ENCODE measurements around the gene SORCS3.

The SORCS3 gene

DNA sequence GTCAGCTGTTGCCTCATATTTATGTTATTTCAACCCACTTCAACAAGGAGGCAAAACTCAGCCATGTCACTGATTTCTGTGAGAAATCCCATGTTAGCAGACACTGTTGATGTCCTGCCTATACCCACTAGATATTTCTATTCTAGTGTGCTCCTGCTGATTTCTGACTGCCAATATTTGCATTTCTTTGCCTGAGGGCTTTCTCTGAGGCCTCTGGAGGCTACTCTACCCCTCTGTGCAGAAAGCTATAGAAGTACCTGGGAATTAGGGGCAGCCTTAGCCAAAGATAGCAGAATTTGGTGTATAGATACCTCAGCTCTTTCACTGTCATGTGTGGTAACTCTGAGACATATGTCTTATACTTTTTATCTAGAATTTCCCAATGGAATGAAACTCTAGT, 348.8 kb downstream of the SORCS3 start:
- no peaks in the 10 kb centered on the region for H3K36me3 ChIP-seq (replicated peaks; ENCODE audit: insufficient read depth, low read length)
- no peak overlapping the region for H3K27ac ChIP-seq (ENCODE audit: low read length)
- H4K20me1 ChIP-seq (ENCODE audit: insufficient read depth, low read length), result no peaks in the 10 kb centered on the region
- no peak overlapping the region for H3K4me3 ChIP-seq (ENCODE audit: low read length)
- H3K79me2 ChIP-seq (ENCODE audit: low read length), result no peaks in the 10 kb centered on the region
- DNase-seq, result no peak
- H2AFZ ChIP-seq (ENCODE audit: low read length), result no peak overlapping the region
- no peak overlapping the region for H3K4me2 ChIP-seq (ENCODE audit: low read depth, low read length)
- TF ChIP-seq CTCF (IDR thresholded peaks at IDR 0.05; ENCODE audit: low read length) (no peak), EZH2 (optimal IDR thresholded peaks at IDR 0.05; ENCODE audit: low read depth, low read length) (no peak), EZH2phosphoT487 (IDR thresholded peaks at IDR 0.05; ENCODE audit: low read length) (no peak)
- H3K9me2 ChIP-seq (replicated peaks; ENCODE audit: insufficient read depth, low read length), result no peaks in the 10 kb centered on the region
- H3K27me3 ChIP-seq (replicated peaks; ENCODE audit: insufficient read depth, low read length), result no peaks in the 10 kb centered on the region
- H3F3A ChIP-seq (ENCODE audit: insufficient read depth, low read length), result no peaks in the 10 kb centered on the region
- H3K9me3 ChIP-seq (replicated peaks; ENCODE audit: insufficient read depth, low read length), result no peaks in the 10 kb centered on the region
- no peak overlapping the region for H3K9ac ChIP-seq (ENCODE audit: low read length)
- no peaks in the 10 kb centered on the region for H3K4me1 ChIP-seq (ENCODE audit: low read length)

GRCh38 chr10:104993085-104993484, 352.0 kb downstream of the SORCS3 start:
- Histone ChIP-seq H3K4me3 (ENCODE audit: low read length) (no peak overlapping the region), H2AFZ (ENCODE audit: low read length) (no peak overlapping the region), H3K9ac (ENCODE audit: low read length) (no peak overlapping the region), H3K36me3 (replicated peaks; ENCODE audit: insufficient read depth, low read length) (no peaks in the 10 kb centered on the region), H3K27ac (ENCODE audit: low read length) (no peak overlapping the region), H3K27me3 (replicated peaks; ENCODE audit: insufficient read depth, low read length) (no peaks in the 10 kb centered on the region), H4K20me1 (ENCODE audit: insufficient read depth, low read length) (no peaks in the 10 kb centered on the region), H3F3A (ENCODE audit: insufficient read depth, low read length) (no peaks in the 10 kb centered on the region), H3K9me3 (replicated peaks; ENCODE audit: insufficient read depth, low read length) (no peaks in the 10 kb centered on the region), H3K4me1 (ENCODE audit: low read length) (no peaks in the 10 kb centered on the region), H3K79me2 (ENCODE audit: low read length) (no peaks in the 10 kb centered on the region), H3K9me2 (replicated peaks; ENCODE audit: insufficient read depth, low read length) (no peaks in the 10 kb centered on the region), H3K4me2 (ENCODE audit: low read depth, low read length) (no peak overlapping the region)
- TF ChIP-seq EZH2 (optimal IDR thresholded peaks at IDR 0.05; ENCODE audit: low read depth, low read length), result no peak
- no peak for TF ChIP-seq EZH2phosphoT487 (IDR thresholded peaks at IDR 0.05; ENCODE audit: low read length)
- TF ChIP-seq CTCF (IDR thresholded peaks at IDR 0.05; ENCODE audit: low read length), result no peak
- no peak for DNase-seq

- H3K27ac ChIP-seq (ENCODE audit: low read length), result no peak overlapping the region
- H3K36me3 ChIP-seq (replicated peaks; ENCODE audit: insufficient read depth, low read length), result no peaks in the 10 kb centered on the region
- H4K20me1 ChIP-seq (ENCODE audit: insufficient read depth, low read length), result no peaks in the 10 kb centered on the region
- DNase-seq, result no peak
- H3K4me3 ChIP-seq (ENCODE audit: low read length), result no peak overlapping the region
- no peak overlapping the region for H3K4me2 ChIP-seq (ENCODE audit: low read depth, low read length)
- no peak for TF ChIP-seq EZH2 (optimal IDR thresholded peaks at IDR 0.05; ENCODE audit: low read depth, low read length)
- no peak for TF ChIP-seq CTCF (IDR thresholded peaks at IDR 0.05; ENCODE audit: low read length)
- no peak for TF ChIP-seq EZH2phosphoT487 (IDR thresholded peaks at IDR 0.05; ENCODE audit: low read length)
- no peaks in the 10 kb centered on the region for H3K4me1 ChIP-seq (ENCODE audit: low read length)
- H2AFZ ChIP-seq (ENCODE audit: low read length), result no peak overlapping the region
- H3F3A ChIP-seq (ENCODE audit: insufficient read depth, low read length), result no peaks in the 10 kb centered on the region
- H3K9ac ChIP-seq (ENCODE audit: low read length), result no peak overlapping the region
- H3K79me2 ChIP-seq (ENCODE audit: low read length), result no peaks in the 10 kb centered on the region
- H3K9me3 ChIP-seq (replicated peaks; ENCODE audit: insufficient read depth, low read length), result no peaks in the 10 kb centered on the region
- H3K9me2 ChIP-seq (replicated peaks; ENCODE audit: insufficient read depth, low read length), result no peaks in the 10 kb centered on the region
- H3K27me3 ChIP-seq (replicated peaks; ENCODE audit: insufficient read depth, low read length), result no peaks in the 10 kb centered on the region
Measured at GRCh38 chr10:105001269-105001668, 360.2 kb downstream of the SORCS3 start.

Measured in MM.1S (cell line).